Stomach (tissue), 4 donors: ENCODE measurements around the gene TNFRSF17.

Experiments
- CTCF ChIP-seq, 7 experiments: fragments of 450-650 bp in 4 of 7; fragments of 200-600 bp in 3 of 7; sonication (generic) in 3 of 7; IDR thresholded peaks; one replicate each; pipeline ENCODE4 v1.5.1; 2016 to 2019; ENCODE audit warnings: antibody characterized with exemption in 7 of 7, control low read depth in 2 of 7, mild to moderate bottlenecking in 1 of 7
- EP300 ChIP-seq: sonication (generic); formaldehyde crosslinking; IDR thresholded peaks from one replicate; pipeline ENCODE4 v1.6.1; 2017; ENCODE audit warnings: antibody characterized with exemption
- POLR2A ChIP-seq, 4 donors: fragments of 450-650 bp; IDR thresholded peaks; one replicate each; pipeline ENCODE4 v1.6.1; 2016; ENCODE audit warnings: antibody characterized with exemption in 4 of 4, control low read depth in 2 of 4, mild to moderate bottlenecking in 1 of 4, moderate library complexity in 1 of 4
- POLR2AphosphoS5 ChIP-seq, 3 donors: sonication (generic); formaldehyde crosslinking; IDR thresholded peaks; one replicate each; pipeline ENCODE4 v1.6.1; 2016; ENCODE audit warnings: antibody characterized with exemption in 3 of 3

- TF ChIP-seq CTCF (IDR thresholded peaks at IDR 0.05) (no peak), EP300 (no peak), POLR2A (IDR thresholded peaks at IDR 0.05) (no peak), POLR2AphosphoS5 (IDR thresholded peaks at IDR 0.05) (no peak)
Measured at GRCh38 chr16:11996433-11997330, 31.7 kb downstream of the TNFRSF17 start.
